Adrenal gland (tissue), 5 donors: ENCODE results near the gene TCF4.

Experiments
- POLR2A ChIP-seq, 2 donors: fragments of 450-650 bp; IDR thresholded peaks; one replicate each; pipeline ENCODE4 v1.6.1; 2017; ENCODE audit warnings: antibody characterized with exemption in 2 of 2, mild to moderate bottlenecking in 2 of 2, moderate library complexity in 1 of 2
- TF ChIP-seq, protein P1 (sequence below), 6 experiments: fragments of 450-650 bp in 4 of 6; fragments of 200-600 bp in 2 of 6; sonication (generic) in 1 of 6; IDR thresholded peaks; 1 replicate in 5 of 6; 2 replicates in 1 of 6; pipeline versions ENCODE4 v1.5.1 to v1.8.0; 2016 to 2021; ENCODE audit warnings: antibody characterized with exemption in 6 of 6, mild to moderate bottlenecking in 2 of 6, moderate library complexity in 1 of 6
- donor health status: DM: no; HTN: no; CAD: no.

DNA sequence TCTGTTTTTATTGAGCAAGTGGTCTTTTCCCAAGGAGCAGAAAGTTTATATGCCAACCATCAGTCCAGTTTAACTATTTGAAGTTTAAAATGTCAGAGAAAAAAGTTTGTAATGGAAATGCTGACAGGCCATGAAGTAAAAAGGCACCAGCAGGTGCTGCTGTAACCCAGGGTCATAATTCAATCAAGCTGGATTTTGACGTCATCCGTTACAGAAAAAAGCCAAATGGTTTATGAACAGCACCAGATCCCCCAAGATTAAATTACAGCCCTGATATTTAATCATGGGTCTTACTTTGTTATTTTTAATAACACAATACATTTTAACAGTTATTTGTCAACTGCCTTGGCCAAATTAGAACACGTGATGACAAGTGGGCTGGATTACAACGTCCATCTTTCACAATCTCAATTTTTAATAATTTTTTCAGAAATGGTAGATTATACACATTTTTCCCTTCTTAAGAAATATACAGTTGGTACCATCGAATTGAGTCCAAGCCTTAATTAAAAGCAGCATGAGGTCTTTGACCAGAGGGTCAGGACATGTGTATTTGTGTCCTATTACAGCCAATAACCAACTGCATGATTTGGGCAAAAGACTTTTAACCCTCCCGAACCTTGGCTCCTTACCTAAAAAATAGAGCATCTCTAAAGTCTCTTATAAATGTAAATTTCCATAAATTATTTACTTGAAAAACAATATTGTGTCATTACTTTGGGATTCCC is 10.0 kb downstream of the TCF4 start:
- TF ChIP-seq, protein P1, sequence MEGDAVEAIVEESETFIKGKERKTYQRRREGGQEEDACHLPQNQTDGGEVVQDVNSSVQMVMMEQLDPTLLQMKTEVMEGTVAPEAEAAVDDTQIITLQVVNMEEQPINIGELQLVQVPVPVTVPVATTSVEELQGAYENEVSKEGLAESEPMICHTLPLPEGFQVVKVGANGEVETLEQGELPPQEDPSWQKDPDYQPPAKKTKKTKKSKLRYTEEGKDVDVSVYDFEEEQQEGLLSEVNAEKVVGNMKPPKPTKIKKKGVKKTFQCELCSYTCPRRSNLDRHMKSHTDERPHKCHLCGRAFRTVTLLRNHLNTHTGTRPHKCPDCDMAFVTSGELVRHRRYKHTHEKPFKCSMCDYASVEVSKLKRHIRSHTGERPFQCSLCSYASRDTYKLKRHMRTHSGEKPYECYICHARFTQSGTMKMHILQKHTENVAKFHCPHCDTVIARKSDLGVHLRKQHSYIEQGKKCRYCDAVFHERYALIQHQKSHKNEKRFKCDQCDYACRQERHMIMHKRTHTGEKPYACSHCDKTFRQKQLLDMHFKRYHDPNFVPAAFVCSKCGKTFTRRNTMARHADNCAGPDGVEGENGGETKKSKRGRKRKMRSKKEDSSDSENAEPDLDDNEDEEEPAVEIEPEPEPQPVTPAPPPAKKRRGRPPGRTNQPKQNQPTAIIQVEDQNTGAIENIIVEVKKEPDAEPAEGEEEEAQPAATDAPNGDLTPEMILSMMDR (IDR thresholded peaks at IDR 0.05): no peak
- no peak for TF ChIP-seq POLR2A (IDR thresholded peaks at IDR 0.05)
